Fibroblast of skin of right quadriceps (primary cell): ENCODE results near the gene CRELD2.

Source experiments
- DNase-seq: peaks from one replicate; pipeline ENCODE4 v3.0.0-alpha.2; 2013

The CRELD2 gene

DNA sequence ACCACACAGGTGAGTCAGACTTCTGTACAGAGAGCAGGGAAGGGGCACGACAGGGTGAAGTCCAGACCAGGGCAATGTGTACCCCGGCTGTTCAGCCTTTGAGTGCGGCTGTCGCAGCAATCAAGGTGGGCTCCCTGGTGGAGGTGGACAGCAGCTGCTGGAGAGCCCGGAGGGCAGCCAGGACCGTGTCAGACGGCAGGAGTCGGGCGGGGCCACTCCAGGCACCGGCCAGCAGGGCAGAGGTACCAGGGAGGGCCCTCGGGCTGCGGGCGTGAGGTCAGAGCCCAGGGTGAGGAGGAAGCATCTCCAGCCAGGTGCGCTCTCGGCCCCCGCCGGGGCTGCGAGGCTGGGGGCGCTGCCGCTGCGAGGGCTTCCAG, 41.3 kb downstream of the CRELD2 start:
- no peak for DNase-seq

GRCh38 chr22:49960159-49961004, 41.9 kb downstream of the CRELD2 start, which contains the start of gene PIM3:
PIM3 (plus strand) TSS chr22:49960772; CDS start chr22:49960948, 176 bp downstream.
- DNase-seq = peak; percentile 97

GRCh38 chr22:49961005-49961600, 42.7 kb downstream of the CRELD2 start:
- peak; percentile 34 for DNase-seq

DNA sequence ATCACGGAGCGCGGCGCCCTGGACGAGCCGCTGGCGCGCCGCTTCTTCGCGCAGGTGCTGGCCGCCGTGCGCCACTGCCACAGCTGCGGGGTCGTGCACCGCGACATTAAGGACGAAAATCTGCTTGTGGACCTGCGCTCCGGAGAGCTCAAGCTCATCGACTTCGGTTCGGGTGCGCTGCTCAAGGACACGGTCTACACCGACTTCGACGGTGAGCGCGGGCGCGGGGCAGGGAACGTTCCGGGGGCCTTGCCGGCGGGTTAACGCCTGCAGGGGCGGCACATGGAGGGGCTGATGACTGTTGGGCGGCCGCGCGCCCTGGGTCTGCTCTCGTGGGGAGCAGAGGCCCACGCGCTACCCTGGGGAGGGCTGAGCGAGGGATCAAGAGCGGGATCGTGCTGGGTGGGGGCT, 43.2 kb downstream of the CRELD2 start:
- DNase-seq = no peak

DNA sequence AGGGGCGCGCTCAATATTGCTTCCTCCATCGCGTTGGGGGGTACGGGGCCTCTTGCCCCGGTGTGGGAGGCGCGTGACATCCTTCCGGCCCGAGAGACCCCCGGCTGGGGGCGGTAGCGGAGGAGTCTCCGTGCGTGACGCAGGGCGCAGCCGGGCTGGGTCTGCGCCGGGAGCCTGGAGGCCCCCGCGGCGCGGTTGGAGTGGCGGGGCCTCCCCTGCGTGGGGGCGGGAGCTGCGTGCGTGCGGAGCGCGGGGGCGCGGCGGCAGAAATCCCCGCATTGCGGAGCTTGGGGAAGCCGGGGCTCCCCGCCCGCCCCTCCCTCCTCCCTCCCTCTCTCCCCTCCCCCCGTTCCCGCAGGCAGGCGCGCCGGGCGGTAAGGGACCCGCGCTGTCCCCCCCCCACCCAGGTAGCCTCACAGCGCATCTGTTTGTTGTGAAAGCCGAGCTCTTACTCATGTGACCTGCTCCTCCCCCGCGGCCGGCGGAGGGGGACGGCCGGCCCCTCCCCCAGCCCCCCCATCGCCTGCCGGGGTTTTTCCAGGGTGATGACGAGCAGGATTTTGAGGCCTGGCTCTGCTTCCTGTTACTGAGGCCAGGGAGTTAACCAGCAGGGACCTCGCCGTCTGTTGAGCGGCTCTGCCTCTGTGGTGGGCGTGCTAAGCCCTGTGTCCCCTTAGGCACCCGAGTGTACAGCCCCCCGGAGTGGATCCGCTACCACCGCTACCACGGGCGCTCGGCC, 43.7 kb downstream of the CRELD2 start:
- peak; percentile 94 for DNase-seq

DNA sequence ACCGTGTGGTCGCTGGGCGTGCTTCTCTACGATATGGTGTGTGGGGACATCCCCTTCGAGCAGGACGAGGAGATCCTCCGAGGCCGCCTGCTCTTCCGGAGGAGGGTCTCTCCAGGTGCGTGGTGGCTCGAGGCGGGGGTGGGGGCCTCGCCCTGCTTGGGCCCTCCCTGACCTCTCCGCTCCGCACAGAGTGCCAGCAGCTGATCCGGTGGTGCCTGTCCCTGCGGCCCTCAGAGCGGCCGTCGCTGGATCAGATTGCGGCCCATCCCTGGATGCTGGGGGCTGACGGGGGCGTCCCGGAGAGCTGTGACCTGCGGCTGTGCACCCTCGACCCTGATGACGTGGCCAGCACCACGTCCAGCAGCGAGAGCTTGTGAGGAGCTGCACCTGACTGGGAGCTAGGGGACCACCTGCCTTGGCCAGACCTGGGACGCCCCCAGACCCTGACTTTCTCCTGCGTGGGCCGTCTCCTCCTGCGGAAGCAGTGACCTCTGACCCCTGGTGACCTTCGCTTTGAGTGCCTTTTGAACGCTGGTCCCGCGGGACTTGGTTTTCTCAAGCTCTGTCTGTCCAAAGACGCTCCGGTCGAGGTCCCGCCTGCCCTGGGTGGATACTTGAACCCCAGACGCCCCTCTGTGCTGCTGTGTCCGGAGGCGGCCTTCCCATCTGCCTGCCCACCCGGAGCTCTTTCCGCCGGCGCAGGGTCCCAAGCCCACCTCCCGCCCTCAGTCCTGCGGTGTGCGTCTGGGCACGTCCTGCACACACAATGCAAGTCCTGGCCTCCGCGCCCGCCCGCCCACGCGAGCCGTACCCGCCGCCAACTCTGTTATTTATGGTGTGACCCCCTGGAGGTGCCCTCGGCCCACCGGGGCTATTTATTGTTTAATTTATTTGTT, 44.6 kb downstream of the CRELD2 start:
- DNase-seq = no peak

GRCh38 chr22:49963647-49964026, 45.2 kb downstream of the CRELD2 start:
- no peak for DNase-seq

DNA sequence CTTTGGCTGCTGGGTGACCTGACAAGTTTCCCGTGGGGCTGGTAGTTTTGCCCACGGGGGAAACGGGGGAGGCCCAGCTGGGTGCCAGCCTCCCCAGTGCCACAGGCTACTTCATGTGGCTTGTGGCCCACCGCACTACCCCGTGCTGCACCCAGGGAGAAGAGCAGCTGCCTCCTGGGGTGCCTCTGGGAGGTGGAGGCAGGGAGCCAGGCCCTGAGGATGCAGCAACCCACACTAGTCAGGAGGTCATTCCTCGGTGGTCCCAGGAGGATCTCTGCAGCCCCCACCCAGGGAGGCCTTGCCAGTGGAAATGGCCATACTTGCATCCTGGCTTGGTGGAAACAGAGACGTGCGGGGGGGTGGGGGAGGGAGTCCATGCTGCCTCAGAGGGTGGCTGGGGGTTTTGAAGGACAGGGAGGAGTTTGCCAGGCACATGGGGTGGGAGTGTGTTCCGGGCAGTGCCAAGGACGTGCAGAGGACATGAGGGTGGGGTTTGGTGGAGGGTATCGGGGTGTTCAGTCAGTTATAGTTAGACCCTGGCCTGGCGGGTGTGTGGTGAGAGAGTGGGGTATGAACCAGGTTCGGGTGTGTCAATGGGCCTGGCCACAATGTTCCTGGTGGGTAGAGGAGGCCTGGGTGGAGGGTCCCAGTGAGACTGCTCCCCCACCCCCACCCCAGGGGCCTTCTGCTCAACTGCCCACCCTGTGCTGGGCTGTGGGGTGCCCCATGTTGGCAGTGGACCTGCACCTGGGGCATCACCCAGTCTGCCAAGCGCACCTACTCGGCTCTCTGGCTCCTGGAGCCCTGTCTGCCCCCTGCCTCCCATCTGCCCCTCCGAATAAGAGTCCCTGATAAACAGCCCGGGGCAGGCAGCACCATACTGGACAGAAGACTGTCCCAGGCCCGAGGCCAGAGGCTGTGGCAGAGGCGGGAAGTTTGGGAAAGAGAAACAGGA, 46.0 kb downstream of the CRELD2 start:
- no peak for DNase-seq

DNA sequence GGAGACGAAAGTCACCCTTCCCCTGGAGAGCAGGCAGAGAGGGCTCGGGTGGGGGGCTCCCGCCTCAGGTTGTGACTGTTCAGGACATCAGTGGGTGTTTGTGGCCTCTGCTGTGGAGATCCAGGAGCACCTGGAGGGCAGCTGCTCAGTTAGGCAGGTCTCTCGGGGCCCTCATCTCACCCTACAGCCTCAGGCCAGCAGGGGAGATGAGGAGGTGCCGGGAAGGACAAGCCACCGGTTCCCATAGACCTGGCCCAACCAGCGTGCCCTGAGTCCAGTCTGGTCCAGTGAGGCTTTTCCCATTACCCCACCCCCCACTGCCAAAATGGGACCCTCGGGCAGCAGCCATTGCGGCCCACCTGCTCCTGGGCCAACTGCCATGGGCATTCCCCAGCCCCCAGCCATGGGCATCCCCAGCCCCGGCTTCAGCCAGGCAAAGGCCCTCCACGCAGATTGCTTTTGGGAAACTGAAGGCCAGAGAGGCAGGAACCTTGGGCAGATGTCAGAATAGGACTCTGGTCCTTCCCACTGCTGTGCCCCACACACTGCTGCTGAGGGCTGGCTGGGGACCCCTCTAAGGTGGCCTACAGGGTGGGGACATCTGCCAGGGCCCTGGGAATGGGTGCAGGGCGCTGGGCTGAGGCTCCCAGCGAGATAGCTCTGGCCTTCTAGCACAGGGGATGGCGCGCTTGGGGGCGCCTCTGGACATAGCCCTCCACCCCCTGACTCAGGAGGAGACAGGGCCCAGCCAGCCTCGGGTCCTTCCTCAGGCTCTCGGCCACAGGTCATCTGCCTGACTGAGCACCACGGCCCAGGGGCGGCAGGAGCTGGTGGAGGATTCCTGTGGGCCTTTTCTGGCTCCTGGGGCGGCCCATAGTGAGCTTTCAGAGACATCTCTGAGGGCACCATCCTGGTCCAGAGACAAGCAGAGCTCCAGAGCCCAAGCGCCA, 46.9 kb downstream of the CRELD2 start:
- no peak for DNase-seq

DNA sequence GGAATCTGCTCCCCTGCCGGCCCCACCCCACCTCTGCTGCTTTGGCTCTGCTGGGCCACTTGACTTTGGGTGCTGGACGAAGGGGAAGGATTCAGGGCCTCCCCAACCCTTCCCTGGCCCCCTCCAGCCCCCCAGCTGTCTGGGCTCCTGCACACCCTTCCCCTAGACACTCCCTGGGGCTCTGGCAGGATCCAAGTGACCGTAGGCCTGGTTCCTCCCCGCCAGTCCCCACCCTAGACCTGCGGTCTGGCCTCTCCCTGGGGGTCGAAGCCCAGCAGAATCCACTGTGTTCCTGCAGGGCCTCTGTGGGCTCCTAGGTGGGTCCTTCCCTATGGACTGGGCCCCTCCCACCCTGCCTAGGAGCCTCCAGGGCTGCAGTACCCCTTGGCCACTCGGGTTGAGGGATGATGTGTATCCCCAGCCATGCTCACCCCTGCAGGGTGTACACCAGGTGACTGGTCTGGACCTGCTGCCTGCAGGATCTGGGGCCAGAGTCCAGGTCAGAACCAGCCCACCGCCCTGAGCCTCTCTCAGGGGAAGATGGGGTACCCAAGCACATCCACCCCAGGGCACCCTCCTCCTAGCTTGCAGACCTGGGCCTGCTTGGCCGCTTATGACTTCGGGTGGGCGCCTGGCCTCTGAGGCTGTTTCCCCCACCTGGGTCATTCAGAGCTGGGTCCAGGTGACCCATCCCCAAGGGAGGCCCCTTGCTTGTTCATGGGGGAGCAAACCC, 47.8 kb downstream of the CRELD2 start:
- DNase-seq = no peak

GRCh38 chr22:49966774-49967705, 48.6 kb downstream of the CRELD2 start:
- no peak for DNase-seq

GRCh38 chr22:49967706-49968208, 49.3 kb downstream of the CRELD2 start:
- no peak for DNase-seq

DNA sequence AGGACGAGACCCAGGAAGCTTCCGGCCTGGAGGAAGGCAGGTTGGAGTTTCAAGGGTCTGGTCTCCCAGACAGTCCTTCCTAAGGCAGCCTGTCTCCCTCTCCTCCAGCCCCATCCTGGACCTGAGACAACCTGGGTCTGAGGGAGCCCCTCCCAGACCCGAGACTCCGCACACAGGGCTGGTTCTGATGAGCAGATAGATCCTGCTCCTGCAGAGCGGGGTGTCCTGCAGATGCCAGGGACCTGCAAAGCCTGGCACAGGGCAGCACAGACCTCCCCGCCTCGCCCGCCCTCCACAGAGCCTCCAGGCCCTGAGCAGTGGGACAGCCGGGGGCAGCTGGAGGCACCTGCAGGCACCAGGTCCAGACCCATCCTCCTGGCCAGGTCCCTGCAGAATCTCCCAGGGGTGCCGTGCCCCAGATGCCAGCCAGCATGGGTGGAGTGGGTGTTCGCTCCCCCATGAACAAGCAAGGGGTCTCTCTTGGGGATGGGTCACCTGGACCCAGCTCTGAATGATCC, 49.9 kb downstream of the CRELD2 start:
- DNase-seq = no peak

DNA sequence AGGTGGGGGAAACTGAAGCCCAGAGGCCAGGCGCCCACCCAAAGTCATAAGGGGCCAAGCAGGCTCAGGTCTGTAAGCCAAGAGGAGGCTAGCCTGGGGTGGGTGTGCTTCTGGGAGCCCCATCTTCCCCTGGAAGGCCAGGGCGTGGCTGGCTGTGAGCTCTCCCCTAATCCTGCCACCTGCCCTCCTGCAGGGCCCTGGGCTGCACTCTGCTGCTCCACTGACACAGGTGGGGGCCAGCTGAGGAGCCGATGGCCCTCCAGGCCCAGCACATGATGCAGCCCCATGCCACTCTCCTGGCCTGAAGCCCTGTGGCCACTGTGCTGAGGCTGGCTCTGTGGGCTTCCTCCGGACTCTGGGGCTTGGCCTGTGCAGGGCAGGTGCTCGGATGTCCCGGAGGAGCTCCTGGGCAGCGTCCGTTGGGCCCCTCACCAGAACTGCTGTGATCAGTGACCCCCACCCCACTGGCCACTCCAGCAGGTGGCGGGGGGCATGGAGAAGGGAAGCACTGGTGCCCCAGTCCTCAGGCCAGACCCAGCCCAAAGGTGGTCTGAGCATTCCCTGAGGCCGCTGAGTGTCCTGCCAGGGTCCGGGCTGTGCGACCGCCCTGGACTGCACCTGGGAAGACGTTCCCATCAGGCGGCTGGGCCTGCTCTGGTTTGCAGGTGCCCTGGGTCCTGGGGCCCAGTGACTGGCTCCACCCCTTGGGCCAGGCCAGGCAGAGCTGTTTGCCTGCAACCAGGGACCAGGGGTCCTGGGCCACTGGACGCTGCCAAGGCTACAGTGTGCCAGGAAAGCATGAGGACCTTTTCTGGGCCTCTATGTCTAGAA, 50.6 kb downstream of the CRELD2 start:
- no peak for DNase-seq

GRCh38 chr22:49969751-49970527, 51.5 kb downstream of the CRELD2 start:
- no peak for DNase-seq
